ENCODE data around the gene WSB1.

WSB1 gene

DNA sequence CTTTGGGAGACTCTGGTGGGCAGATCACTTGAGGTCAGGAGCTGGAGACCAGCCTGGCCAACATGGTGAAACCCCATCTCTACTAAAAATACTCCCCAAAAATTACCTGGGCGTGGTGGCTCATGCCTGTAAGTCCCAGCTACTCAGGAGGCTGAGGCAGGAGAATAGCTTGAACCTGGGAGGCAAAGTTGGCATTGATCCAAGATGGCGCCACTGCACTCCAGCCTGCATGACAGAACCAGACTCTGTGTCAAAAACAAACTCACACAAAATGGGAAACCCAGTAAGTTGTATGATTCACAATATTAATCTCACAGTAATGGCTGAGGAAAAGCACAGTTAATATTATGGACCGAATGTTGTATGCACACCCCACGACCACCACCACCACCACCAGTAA lies 24.3 kb downstream of the WSB1 start:
- no peak for DNase-seq (ENCODE audit: low read depth, low spot score)
- H3K4me3 ChIP-seq, result no peak overlapping the region
- TF ChIP-seq FOXP2 (optimal IDR thresholded peaks at IDR 0.05; ENCODE audit: control extremely low read depth, extremely low read length, insufficient read depth) (no peak), POLR2AphosphoS5 (IDR thresholded peaks at IDR 0.05; ENCODE audit: borderline replicate concordance, low read depth, low read length) (no peak), EZH2 (IDR thresholded peaks at IDR 0.05) (no peak)
- no peak overlapping the region for H3K27ac ChIP-seq
- peaks cover 57% of the 10 kb centered on the region for H3K36me3 ChIP-seq (ENCODE audit: insufficient read depth, low read length)
- no peak overlapping the region for H3K9ac ChIP-seq (ENCODE audit: insufficient read length)
- H3K9me3 ChIP-seq (ENCODE audit: low read depth, low read length), result no peaks in the 10 kb centered on the region

- no peak overlapping the region for H3K4me3 ChIP-seq
- H3K27ac ChIP-seq, result no peak overlapping the region
- H3K9me3 ChIP-seq (ENCODE audit: low read depth, low read length), result no peaks in the 10 kb centered on the region
- no peak overlapping the region for H3K9ac ChIP-seq (ENCODE audit: insufficient read length)
- TF ChIP-seq EZH2 (IDR thresholded peaks at IDR 0.05) (no peak), FOXP2 (optimal IDR thresholded peaks at IDR 0.05; ENCODE audit: control extremely low read depth, extremely low read length, insufficient read depth) (no peak), POLR2AphosphoS5 (IDR thresholded peaks at IDR 0.05; ENCODE audit: borderline replicate concordance, low read depth, low read length) (no peak)
- peaks cover 53% of the 10 kb centered on the region for H3K36me3 ChIP-seq (ENCODE audit: insufficient read depth, low read length)
- no peak for DNase-seq (ENCODE audit: low read depth, low spot score)
Measured at GRCh38 chr17:27318633-27319032, 24.7 kb downstream of the WSB1 start.

DNA sequence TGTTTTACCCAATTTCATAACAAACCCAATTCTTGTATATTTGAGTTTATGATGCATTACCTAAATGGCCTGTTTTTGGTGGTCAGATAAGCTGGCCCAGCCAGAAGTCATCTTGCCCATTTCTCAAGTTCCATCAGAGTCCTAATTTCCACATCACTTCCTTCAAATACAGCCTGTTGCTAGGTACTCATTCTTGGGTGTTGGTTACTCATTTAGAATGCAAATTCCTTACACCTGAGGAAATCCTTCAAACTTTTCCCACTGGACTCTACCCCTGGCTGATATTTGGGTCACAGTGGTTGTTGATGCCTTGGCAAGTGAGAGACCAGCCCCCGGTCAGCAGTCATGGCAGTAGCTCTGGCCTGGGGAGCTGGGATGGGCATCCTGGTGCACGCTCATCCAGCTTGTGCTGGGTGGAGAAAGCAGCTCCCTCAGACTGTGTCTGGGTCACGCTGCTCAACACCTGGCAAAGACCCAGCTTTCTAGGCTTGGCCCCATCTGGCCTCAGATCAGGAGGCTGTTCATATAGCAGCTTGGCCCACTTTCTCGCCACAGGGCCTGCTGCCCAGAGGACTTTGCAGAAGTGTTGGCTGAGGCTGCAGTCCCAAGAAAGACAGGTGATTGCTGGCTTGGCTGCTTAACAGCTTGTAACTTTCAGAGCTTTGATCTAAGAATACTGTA lies 25.8 kb downstream of the WSB1 start:
- no peak overlapping the region for H3K27ac ChIP-seq
- no peaks in the 10 kb centered on the region for H3K9me3 ChIP-seq (ENCODE audit: low read depth, low read length)
- no peak for TF ChIP-seq FOXP2 (optimal IDR thresholded peaks at IDR 0.05; ENCODE audit: control extremely low read depth, extremely low read length, insufficient read depth)
- no peak for TF ChIP-seq POLR2AphosphoS5 (IDR thresholded peaks at IDR 0.05; ENCODE audit: borderline replicate concordance, low read depth, low read length)
- TF ChIP-seq EZH2 (IDR thresholded peaks at IDR 0.05), result no peak
- no peak overlapping the region for H3K4me3 ChIP-seq
- H3K36me3 ChIP-seq (ENCODE audit: insufficient read depth, low read length), result peaks cover 43% of the 10 kb centered on the region
- no peak overlapping the region for H3K9ac ChIP-seq (ENCODE audit: insufficient read length)
- no peak for DNase-seq (ENCODE audit: low read depth, low spot score)

GRCh38 chr17:27320222-27320560 lies 26.3 kb downstream of the WSB1 start:
- TF ChIP-seq EZH2 (IDR thresholded peaks at IDR 0.05) (no peak), POLR2AphosphoS5 (IDR thresholded peaks at IDR 0.05; ENCODE audit: borderline replicate concordance, low read depth, low read length) (no peak), FOXP2 (optimal IDR thresholded peaks at IDR 0.05; ENCODE audit: control extremely low read depth, extremely low read length, insufficient read depth) (no peak)
- Histone ChIP-seq H3K27ac (no peak overlapping the region), H3K9me3 (ENCODE audit: low read depth, low read length) (no peaks in the 10 kb centered on the region), H3K36me3 (ENCODE audit: insufficient read depth, low read length) (peaks cover 38% of the 10 kb centered on the region), H3K9ac (ENCODE audit: insufficient read length) (no peak overlapping the region), H3K4me3 (no peak overlapping the region)
- no peak for DNase-seq (ENCODE audit: low read depth, low spot score)

- TF ChIP-seq POLR2AphosphoS5 (IDR thresholded peaks at IDR 0.05; ENCODE audit: borderline replicate concordance, low read depth, low read length) (no peak), FOXP2 (optimal IDR thresholded peaks at IDR 0.05; ENCODE audit: control extremely low read depth, extremely low read length, insufficient read depth) (no peak), EZH2 (IDR thresholded peaks at IDR 0.05) (no peak)
- Histone ChIP-seq H3K27ac (no peak overlapping the region), H3K9me3 (ENCODE audit: low read depth, low read length) (no peaks in the 10 kb centered on the region), H3K36me3 (ENCODE audit: insufficient read depth, low read length) (peaks cover 26% of the 10 kb centered on the region), H3K9ac (ENCODE audit: insufficient read length) (no peak overlapping the region), H3K4me3 (no peak overlapping the region)
- DNase-seq (ENCODE audit: low read depth, low spot score), result no peak
Measured at GRCh38 chr17:27321372-27321771, 27.5 kb downstream of the WSB1 start.

GRCh38 chr17:27322026-27322425 lies 28.1 kb downstream of the WSB1 start:
- H3K4me3 ChIP-seq, result no peak overlapping the region
- TF ChIP-seq EZH2 (IDR thresholded peaks at IDR 0.05) (no peak), POLR2AphosphoS5 (IDR thresholded peaks at IDR 0.05; ENCODE audit: borderline replicate concordance, low read depth, low read length) (no peak), FOXP2 (optimal IDR thresholded peaks at IDR 0.05; ENCODE audit: control extremely low read depth, extremely low read length, insufficient read depth) (no peak)
- peaks cover 19% of the 10 kb centered on the region; the same call in 1 of the 2 replicates for H3K36me3 ChIP-seq (ENCODE audit: insufficient read depth, low read length)
- H3K9me3 ChIP-seq (ENCODE audit: low read depth, low read length), result no peaks in the 10 kb centered on the region
- no peak overlapping the region for H3K27ac ChIP-seq
- no peak for DNase-seq (ENCODE audit: low read depth, low spot score)
- H3K9ac ChIP-seq (ENCODE audit: insufficient read length), result no peak overlapping the region

- no peak overlapping the region for H3K27ac ChIP-seq
- TF ChIP-seq FOXP2 (optimal IDR thresholded peaks at IDR 0.05; ENCODE audit: control extremely low read depth, extremely low read length, insufficient read depth) (no peak), EZH2 (IDR thresholded peaks at IDR 0.05) (no peak), POLR2AphosphoS5 (IDR thresholded peaks at IDR 0.05; ENCODE audit: borderline replicate concordance, low read depth, low read length) (no peak)
- DNase-seq (ENCODE audit: low read depth, low spot score), result no peak
- no peak overlapping the region for H3K9ac ChIP-seq (ENCODE audit: insufficient read length)
- peaks cover 16% of the 10 kb centered on the region; the same call in 1 of the 2 replicates for H3K36me3 ChIP-seq (ENCODE audit: insufficient read depth, low read length)
- H3K4me3 ChIP-seq, result no peak overlapping the region
- no peaks in the 10 kb centered on the region for H3K9me3 ChIP-seq (ENCODE audit: low read depth, low read length)
Measured at GRCh38 chr17:27322690-27323508, 29.0 kb downstream of the WSB1 start.

DNA sequence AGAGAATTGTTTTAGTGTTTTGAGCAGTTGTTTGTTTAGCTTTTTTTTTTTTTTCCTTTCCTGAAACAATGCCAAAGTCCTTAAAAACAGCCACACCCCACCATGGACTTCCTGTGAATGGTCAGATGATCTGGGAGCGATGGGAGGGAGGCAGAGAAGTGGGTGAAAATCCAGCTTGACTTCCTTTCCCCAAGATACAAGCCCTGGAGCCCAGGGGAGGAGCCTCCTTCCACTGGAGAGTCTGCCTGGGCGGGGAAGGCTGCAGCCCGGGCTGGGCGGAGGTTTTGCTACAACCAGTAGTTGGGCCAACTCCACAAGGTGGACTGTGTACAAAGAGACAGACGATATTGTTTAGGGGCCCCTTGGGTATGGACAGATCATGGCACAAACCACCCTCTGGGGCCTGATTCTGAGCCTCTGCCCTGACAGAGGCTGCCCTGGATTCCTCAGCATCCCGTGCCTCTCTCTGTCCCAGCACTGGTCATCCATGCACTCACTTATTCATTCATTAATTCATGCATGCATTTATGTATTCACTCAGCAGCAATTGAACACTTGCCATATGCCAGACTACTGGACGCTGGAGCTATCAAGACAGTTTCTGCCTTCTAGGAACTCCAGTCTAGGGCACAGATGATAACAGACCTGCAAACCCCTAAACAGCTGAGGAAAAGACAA lies 29.8 kb downstream of the WSB1 start:
- no peak overlapping the region for H3K9ac ChIP-seq (ENCODE audit: insufficient read length)
- no peak overlapping the region for H3K27ac ChIP-seq
- no peak for DNase-seq (ENCODE audit: low read depth, low spot score)
- no peak overlapping the region for H3K4me3 ChIP-seq
- H3K36me3 ChIP-seq (ENCODE audit: insufficient read depth, low read length), result peaks cover 8% of the 10 kb centered on the region; the same call in 1 of the 2 replicates
- H3K9me3 ChIP-seq (ENCODE audit: low read depth, low read length), result no peaks in the 10 kb centered on the region
- no peak for TF ChIP-seq EZH2 (IDR thresholded peaks at IDR 0.05)
- no peak for TF ChIP-seq FOXP2 (optimal IDR thresholded peaks at IDR 0.05; ENCODE audit: control extremely low read depth, extremely low read length, insufficient read depth)
- no peak for TF ChIP-seq POLR2AphosphoS5 (IDR thresholded peaks at IDR 0.05; ENCODE audit: borderline replicate concordance, low read depth, low read length)

All from SK-N-MC (cell line).